ENCODE data around the gene GBF1. TPM values are rescaled to one million over a fixed set of nuclear protein-coding genes. Genes with fewer than 3 reads are reported as not detected.

Gene GBF1
- total and polyA plus RNA-seq, 2 of the 13 experiments (the other 11 are each of a cell fraction or from before 2014, with no cell fraction given), result 17.1 to 21.9 TPM

DNA sequence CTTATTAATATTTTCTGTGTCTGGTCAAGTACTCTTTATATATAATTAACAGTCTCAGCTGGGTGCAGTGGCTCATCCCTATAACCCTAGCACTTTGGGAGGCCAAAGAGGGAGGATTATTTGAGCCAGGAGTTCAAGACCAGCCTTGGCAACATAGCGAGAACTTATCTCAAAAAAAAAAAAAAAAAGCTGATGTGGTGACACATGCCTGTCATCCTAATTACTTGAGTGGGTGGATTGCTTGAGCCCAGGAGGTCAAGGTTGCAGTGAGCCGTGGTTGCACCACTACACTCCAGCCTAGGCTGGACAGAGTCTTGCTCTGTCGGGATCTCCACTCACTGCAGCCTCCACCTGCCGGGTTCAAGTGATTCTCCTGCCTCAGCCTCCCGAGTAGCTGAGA lies 26.0 kb upstream of the GBF1 start:
- Histone ChIP-seq H3K4me1 (ENCODE audit: insufficient read depth, low read length) (no peaks in the 10 kb centered on the region), H2AFZ (ENCODE audit: low read length) (no peak overlapping the region), H3K4me2 (ENCODE audit: low read depth, low read length) (no peak overlapping the region), H3K79me2 (ENCODE audit: insufficient read depth, low read length) (no peaks in the 10 kb centered on the region), H3K9me3 (ENCODE audit: low read length) (no peaks in the 10 kb centered on the region), H3K27ac (ENCODE audit: extremely low read length, insufficient read depth, low read length) (no peak overlapping the region), H3K27me3 (ENCODE audit: control insufficient read depth in 1 of 2, insufficient read depth in 2 of 2, low read length in 2 of 2) (0 out of 5 replicates have a peak, but pooled peaks cover 0 to 2% of the 10 kb centered on the region in 2 experiments), H3K4me3 (replicated peaks in 1 of 3; ENCODE audit: insufficient read depth in 1 of 3, low read depth in 2 of 3, low read length in 3 of 3) (no peak overlapping the region), H3K9ac (ENCODE audit: insufficient read depth, low read depth, low read length) (no peak overlapping the region), H3K36me3 (replicated peaks in 1 of 2; ENCODE audit: control insufficient read depth in 1 of 2, insufficient read depth in 2 of 2, low read length in 2 of 2) (no peaks in the 10 kb centered on the region), H4K20me1 (ENCODE audit: insufficient read depth, low read length) (no peaks in the 10 kb centered on the region)
- TF ChIP-seq, protein P1, sequence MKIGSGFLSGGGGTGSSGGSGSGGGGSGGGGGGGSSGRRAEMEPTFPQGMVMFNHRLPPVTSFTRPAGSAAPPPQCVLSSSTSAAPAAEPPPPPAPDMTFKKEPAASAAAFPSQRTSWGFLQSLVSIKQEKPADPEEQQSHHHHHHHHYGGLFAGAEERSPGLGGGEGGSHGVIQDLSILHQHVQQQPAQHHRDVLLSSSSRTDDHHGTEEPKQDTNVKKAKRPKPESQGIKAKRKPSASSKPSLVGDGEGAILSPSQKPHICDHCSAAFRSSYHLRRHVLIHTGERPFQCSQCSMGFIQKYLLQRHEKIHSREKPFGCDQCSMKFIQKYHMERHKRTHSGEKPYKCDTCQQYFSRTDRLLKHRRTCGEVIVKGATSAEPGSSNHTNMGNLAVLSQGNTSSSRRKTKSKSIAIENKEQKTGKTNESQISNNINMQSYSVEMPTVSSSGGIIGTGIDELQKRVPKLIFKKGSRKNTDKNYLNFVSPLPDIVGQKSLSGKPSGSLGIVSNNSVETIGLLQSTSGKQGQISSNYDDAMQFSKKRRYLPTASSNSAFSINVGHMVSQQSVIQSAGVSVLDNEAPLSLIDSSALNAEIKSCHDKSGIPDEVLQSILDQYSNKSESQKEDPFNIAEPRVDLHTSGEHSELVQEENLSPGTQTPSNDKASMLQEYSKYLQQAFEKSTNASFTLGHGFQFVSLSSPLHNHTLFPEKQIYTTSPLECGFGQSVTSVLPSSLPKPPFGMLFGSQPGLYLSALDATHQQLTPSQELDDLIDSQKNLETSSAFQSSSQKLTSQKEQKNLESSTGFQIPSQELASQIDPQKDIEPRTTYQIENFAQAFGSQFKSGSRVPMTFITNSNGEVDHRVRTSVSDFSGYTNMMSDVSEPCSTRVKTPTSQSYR (CRISPR knock-in tag; IDR thresholded peaks at IDR 0.05; ENCODE audit: borderline replicate concordance), result no peak
- TF ChIP-seq, protein P2, sequence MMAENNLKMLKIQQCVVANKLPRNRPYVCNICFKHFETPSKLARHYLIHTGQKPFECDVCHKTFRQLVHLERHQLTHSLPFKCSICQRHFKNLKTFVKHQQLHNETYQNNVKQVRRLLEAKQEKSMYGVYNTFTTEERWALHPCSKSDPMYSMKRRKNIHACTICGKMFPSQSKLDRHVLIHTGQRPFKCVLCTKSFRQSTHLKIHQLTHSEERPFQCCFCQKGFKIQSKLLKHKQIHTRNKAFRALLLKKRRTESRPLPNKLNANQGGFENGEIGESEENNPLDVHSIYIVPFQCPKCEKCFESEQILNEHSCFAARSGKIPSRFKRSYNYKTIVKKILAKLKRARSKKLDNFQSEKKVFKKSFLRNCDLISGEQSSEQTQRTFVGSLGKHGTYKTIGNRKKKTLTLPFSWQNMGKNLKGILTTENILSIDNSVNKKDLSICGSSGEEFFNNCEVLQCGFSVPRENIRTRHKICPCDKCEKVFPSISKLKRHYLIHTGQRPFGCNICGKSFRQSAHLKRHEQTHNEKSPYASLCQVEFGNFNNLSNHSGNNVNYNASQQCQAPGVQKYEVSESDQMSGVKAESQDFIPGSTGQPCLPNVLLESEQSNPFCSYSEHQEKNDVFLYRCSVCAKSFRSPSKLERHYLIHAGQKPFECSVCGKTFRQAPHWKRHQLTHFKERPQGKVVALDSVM (CRISPR knock-in tag; IDR thresholded peaks at IDR 0.05), result peak; percentile 48; the same call in 1 of the 2 replicates
- no peak for TF ChIP-seq ZNF205 (CRISPR knock-in tag; IDR thresholded peaks at IDR 0.05)
- TF ChIP-seq, protein P3, sequence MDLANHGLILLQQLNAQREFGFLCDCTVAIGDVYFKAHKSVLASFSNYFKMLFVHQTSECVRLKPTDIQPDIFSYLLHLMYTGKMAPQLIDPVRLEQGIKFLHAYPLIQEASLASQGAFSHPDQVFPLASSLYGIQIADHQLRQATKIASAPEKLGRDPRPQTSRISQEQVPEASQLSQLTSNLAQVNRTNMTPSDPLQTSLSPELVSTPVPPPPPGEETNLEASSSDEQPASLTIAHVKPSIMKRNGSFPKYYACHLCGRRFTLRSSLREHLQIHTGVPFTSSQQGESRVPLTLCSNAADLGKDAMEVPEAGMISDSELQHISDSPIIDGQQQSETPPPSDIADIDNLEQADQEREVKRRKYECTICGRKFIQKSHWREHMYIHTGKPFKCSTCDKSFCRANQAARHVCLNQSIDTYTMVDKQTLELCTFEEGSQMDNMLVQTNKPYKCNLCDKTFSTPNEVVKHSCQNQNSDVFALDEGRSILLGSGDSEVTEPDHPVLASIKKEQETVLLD (CRISPR knock-in tag; IDR thresholded peaks at IDR 0.05; ENCODE audit: low read depth), result no peak
- DNase-seq (ENCODE audit: low spot score) (no peak), ATAC-seq (no peak), FAIRE-seq (no peak)
- ChIA-PET POLR2A (no interaction called here), CTCF (ENCODE audit: low intra/inter-chr PET ratio, low total read pairs) (no interaction called here)
- 3% methylated on average over 2 of the region's 5 CpGs for WGBS (ENCODE audit: low lambda C conversion rate)
- no TSS peak for BruUV-seq (replicated peaks)
- intact Hi-C loops (cut with micrococcal nuclease; ENCODE audit: unreplicated experiment), result no loop called here
- in situ Hi-C loops (cut with HindIII; ENCODE audit: extremely low pct_ligation_motif_present, low pct_unique_long_range_greater_than_20kb), result no loop called here
